Aorta (tissue), 5 donors: Measurements from ENCODE around the gene MAK. TPM values are rescaled to one million over a fixed set of nuclear protein-coding genes. Genes with fewer than 3 reads are reported as not detected.
"Not testable (repeated sequence)": the region's sequence is repeated elsewhere in the genome, so short reads cannot be mapped to it uniquely, and the experiment has no call there.

ENCODE experiments used
- ATAC-seq: fragments of 200-7000 bp; cut with Tn5 transposase; one replicate; pipeline ENCODE4 v1.9.1; 2022; ENCODE audit warnings: moderate library complexity; ENCODE audit not compliant: low FRiP score
- DNase-seq, 2 donors: peaks; one replicate each; pipeline ENCODE4 v3.0.0-alpha.2; 2020
- H3K27ac ChIP-seq, 2 donors: one replicate each; pipeline ENCODE4 v1.5.1; 2013; ENCODE audit warnings: low read length in 2 of 2, mild to moderate bottlenecking in 2 of 2, moderate library complexity in 2 of 2, control low read depth in 1 of 2, inconsistent platforms in 1 of 2, low read depth in 1 of 2
- H3K27me3 ChIP-seq, 2 donors: one replicate each; pipeline ENCODE4 v1.6.1; 2013; ENCODE audit warnings: control low read depth in 1 of 2, low read length in 1 of 2, mild to moderate bottlenecking in 1 of 2, moderate library complexity in 1 of 2; ENCODE audit not compliant: insufficient read depth in 2 of 2, control insufficient read depth in 1 of 2
- H3K36me3 ChIP-seq, 2 donors: one replicate each; pipeline ENCODE4 v1.6.1; 2013; ENCODE audit warnings: control low read depth in 1 of 2, low read length in 1 of 2, mild to moderate bottlenecking in 1 of 2; ENCODE audit not compliant: insufficient read depth in 2 of 2, control insufficient read depth in 1 of 2
- H3K4me1 ChIP-seq, 2 donors: one replicate each; pipeline ENCODE4 v1.6.1; 2013; ENCODE audit warnings: low read length in 2 of 2, control low read depth in 1 of 2, mild to moderate bottlenecking in 1 of 2, moderate library complexity in 1 of 2; ENCODE audit not compliant: insufficient read depth in 2 of 2, control insufficient read depth in 1 of 2
- H3K4me3 ChIP-seq, 2 donors: one replicate each; pipeline ENCODE4 v1.5.1; 2013; ENCODE audit warnings: low read length in 2 of 2, control low read depth in 1 of 2, mild to moderate bottlenecking in 1 of 2
- H3K9me3 ChIP-seq: one replicate; pipeline ENCODE4 v1.6.1; 2013; ENCODE audit warnings: mild to moderate bottlenecking, low read length; ENCODE audit not compliant: control insufficient read depth
- WGBS, 2 donors: extraction: QIAGEN DNeasy Blood & Tissue Kit; methylation state at CpG; one replicate each; pipeline ENCODE4 v1.1.7; 2013; 5-methylcytosine and 5-hydroxymethylcytosine counted together
- intact Hi-C, 2 donors: fragments of 100-400 bp; cut with DNase I; formaldehyde crosslinking; loops; one replicate each; pipeline versions ENCODE4 v1.14.2 to v1.15.0; 2022
- polyA plus RNA-seq, 2 donors: library from polyadenylated mRNA; stranded (reverse); fragments of 200-250 nt; gene quantifications; one replicate each; pipeline ENCODE4 v1.2.3, GENCODE V29; 2013
- total RNA-seq, 2 donors: library from RNA; stranded (reverse); fragmentation: NEBNext Ultra II Directional; extraction: Animal tissue kit (Norgen Biotek cat#: 25700); gene quantifications; one replicate each; pipeline ENCODE4 v1.2.1, GENCODE V29; 2021
- donor health status: healthy with polysubstance abuse.
- donor health status: Bipolar disorder and iron deficiency.
- donor health status: DM: no; HTN: no; CAD: no.
- donor health status: DM: no; HTN: no; CAD: no.
- donor health status: DM: yes; HTN: yes; CAD: no.

Gene MAK
- total and polyA plus RNA-seq, 4 donors: 0.03 to 0.63 (median 0.21) TPM

DNA sequence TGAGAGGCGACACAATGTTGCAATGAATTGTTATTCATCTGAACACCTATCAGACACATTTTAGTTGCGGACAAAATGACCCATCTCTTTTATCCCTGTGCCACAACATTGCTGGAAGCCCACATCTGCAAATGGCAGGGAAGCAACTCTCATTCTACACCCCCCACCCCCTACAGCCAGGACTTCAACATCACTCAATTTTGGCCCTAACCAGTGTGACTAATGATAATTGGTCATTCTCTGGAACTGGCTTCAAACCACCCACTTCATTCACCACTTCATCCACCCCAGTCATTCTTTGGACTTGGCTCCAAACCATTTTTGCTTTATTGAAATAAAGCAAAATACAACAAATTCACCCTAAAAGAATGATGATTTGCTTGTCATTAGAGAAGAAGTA lies 42.0 kb upstream of the MAK start:
- no peak overlapping the region for H3K4me3 ChIP-seq
- peaks cover 0 to 3% of the 10 kb centered on the region in 2 donors for H3K27me3 ChIP-seq
- WGBS, 2 donors: 95 to 97% methylated on average over 2 of the region's 2 CpGs
- H3K9me3 ChIP-seq: peaks cover 3% of the 10 kb centered on the region
- H3K4me1 ChIP-seq: no peaks in the 10 kb centered on the region
- no peak overlapping the region for H3K27ac ChIP-seq
- ATAC-seq (no peak), DNase-seq (no peak)
- no peaks in the 10 kb centered on the region for H3K36me3 ChIP-seq
- intact Hi-C loops: no loop called here

DNA sequence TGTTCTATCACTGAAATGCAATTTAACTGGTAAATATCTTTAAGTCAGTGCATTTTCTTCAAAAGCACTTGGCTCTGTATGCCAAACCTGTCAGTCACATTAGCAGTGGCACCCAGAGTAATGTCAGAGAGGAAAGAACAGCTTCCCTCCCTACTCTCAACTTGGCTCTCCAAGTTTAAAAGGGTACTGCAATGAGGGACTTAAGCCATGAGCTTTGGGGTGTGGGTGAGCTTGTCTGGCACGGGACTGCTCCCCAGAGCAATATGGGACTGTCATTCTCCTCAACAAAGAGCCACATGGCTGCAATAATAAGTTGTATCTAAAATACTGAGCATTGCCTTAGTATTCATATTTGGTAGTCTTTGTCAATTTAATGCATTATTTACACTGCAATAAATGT lies 39.5 kb upstream of the MAK start:
- Histone ChIP-seq H3K4me3 (no peak overlapping the region), H3K27ac (no peak overlapping the region), H3K27me3 (peaks cover 0 to 3% of the 10 kb centered on the region in 2 donors), H3K36me3 (no peaks in the 10 kb centered on the region), H3K9me3 (no peaks in the 10 kb centered on the region), H3K4me1 (no peaks in the 10 kb centered on the region)
- ATAC-seq: no peak
- DNase-seq: no peak
- intact Hi-C loops: no loop called here
- WGBS, 2 donors: 82 to 85% methylated on average over 1 of the region's 1 CpG

DNA sequence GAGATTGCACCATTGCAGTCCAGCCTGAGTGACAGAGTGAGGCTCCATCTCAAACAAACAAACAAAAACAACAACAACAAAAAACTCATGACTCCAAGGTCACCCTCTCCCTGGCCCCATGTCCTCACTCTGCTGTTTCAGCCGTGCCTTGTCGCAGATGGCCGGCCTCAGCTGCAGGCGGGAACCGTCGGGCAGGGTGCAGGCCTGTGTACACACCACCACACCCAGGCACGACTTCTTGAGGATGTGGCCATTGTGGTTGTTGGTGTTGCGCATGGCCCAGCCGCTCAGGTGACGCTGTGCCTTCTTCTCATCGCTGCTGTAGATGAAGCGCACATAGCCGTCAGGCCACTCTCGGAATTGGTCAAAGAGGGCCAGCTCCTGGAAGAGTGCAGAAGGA lies 38.7 kb upstream of the MAK start:
- DNase-seq: no peak
- no peak for ATAC-seq
- no peak overlapping the region for H3K27ac ChIP-seq
- H3K4me3 ChIP-seq: no peak overlapping the region
- H3K27me3 ChIP-seq: no peaks in the 10 kb centered on the region
- no peaks in the 10 kb centered on the region for H3K9me3 ChIP-seq
- no peaks in the 10 kb centered on the region for H3K4me1 ChIP-seq
- no peaks in the 10 kb centered on the region for H3K36me3 ChIP-seq
- 92 to 94% methylated on average over 14 of the region's 14 CpGs for WGBS, 2 donors
- intact Hi-C loops: no loop called here

DNA sequence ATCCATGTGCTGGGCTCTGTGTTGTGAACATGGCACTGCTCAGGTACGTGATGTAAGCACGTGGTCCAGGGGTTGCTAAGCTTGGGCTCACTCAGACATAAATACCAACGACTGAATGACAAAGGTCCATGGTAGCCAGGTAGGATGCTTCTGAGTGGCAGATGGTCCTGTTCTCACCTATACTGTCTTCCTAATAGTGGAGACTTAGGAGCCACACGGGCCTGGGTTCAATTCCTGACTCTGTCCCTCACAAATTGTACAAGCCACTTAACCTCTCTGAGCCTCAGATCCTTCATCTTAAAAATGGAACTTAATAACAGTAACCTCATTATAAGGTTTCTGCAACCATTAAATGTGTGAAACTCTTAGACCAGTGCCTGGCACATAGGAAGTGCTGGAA lies 36.7 kb upstream of the MAK start:
- H3K27ac ChIP-seq: no peak overlapping the region
- no peaks in the 10 kb centered on the region for H3K27me3 ChIP-seq
- no peaks in the 10 kb centered on the region for H3K4me1 ChIP-seq
- ATAC-seq (no peak), DNase-seq (no peak)
- no peak overlapping the region for H3K4me3 ChIP-seq
- intact Hi-C loops: no loop called here
- H3K36me3 ChIP-seq: no peaks in the 10 kb centered on the region
- no peaks in the 10 kb centered on the region for H3K9me3 ChIP-seq
- WGBS, 2 donors: 80 to 86% methylated on average over 4 of the region's 4 CpGs

DNA sequence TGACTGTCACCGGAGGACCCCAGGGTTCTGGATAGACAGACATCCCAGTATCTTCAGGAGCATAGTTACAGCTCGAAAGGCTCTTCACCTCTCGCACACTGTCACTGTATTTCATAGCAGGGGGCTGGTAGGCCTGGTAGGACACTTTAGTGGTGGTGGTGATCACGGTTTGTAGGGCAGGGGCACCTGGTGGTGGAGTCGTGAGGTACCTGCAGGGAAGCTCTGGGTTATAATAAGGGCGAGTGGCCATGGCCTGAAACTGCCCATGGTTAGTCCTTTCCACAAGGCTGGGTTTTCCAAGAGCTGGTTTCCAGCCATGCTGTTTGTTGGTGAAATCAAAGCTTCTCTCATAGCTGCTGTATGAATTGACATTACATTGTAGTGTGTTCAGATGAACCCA lies 35.9 kb upstream of the MAK start:
- intact Hi-C loops: no loop called here
- 85 to 89% methylated on average over 6 of the region's 6 CpGs for WGBS, 2 donors
- no peak overlapping the region for H3K27ac ChIP-seq
- no peaks in the 10 kb centered on the region for H3K9me3 ChIP-seq
- H3K4me1 ChIP-seq: no peaks in the 10 kb centered on the region
- no peaks in the 10 kb centered on the region for H3K27me3 ChIP-seq
- no peaks in the 10 kb centered on the region for H3K36me3 ChIP-seq
- ATAC-seq (no peak), DNase-seq (no peak)
- no peak overlapping the region for H3K4me3 ChIP-seq

DNA sequence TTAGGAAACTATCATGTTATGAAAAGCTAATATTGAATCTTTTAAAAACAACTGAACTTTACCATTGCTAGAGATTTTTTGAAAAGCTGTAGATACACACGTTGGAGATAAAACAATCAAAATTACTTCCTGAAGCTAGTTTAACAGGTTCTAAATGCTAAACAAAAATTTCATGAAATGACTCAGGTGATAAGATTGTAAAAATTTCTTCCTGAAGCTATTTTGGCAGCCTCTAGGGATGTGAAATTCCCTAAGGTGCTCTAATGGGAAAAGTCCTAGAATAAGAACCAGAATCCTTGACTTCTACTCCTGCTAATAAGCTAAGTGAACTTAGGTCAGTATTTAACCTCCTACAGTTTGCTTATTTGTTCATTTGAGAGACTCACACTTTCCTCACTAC lies 35.0 kb upstream of the MAK start:
- Histone ChIP-seq H3K9me3 (no peaks in the 10 kb centered on the region), H3K27ac (no peak overlapping the region), H3K4me3 (no peak overlapping the region), H3K4me1 (no peaks in the 10 kb centered on the region), H3K27me3 (no peaks in the 10 kb centered on the region), H3K36me3 (no peaks in the 10 kb centered on the region)
- 36 to 41% methylated on average over 1 of the region's 1 CpG for WGBS, 2 donors
- intact Hi-C loops: no loop called here
- ATAC-seq (no peak), DNase-seq (no peak)

DNA sequence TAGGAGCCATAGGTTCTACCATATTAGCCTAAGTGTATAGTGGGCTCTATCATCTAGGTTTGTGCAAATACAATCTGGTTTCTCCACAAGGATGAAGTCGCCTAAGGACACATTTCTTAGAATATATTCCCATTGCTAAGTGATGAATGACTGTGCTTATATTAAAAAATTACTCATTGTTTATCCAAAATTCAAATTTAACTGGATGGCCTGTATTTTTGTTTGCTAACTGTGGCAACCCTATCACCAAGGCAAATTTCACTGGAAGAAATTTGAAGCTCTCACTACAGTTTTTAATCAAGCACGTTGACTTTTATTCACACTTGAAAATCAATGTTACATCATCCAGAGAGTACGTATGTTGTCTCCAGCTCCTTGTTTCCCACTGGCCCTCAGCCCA lies 29.6 kb upstream of the MAK start:
- Histone ChIP-seq H3K27me3 (no peaks in the 10 kb centered on the region), H3K9me3 (no peaks in the 10 kb centered on the region), H3K27ac (no peak overlapping the region), H3K36me3 (no peaks in the 10 kb centered on the region), H3K4me3 (no peak overlapping the region), H3K4me1 (no peaks in the 10 kb centered on the region)
- intact Hi-C loops: no loop called here
- 85 to 87% methylated on average over 3 of the region's 3 CpGs for WGBS, 2 donors
- ATAC-seq: no peak
- DNase-seq: no peak

DNA sequence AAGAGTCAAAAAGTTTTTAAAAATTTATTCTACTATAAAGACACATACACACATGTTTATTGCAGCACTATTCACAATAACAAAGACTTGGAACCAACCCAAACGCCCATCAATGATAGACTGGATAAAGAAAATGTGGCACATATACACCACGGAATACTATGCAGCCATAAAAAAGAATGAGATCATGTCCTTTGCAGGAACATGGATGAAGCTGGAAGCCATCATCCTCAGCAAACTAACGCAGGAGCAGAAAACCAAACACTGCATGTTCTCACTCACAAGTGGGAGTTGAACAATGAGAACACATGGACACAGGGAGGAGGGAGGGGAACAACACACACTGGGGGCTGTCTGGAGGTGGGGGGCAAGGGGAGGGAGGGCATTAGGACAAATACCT lies 28.4 kb upstream of the MAK start:
- H3K9me3 ChIP-seq, H3K4me3 ChIP-seq, DNase-seq, ATAC-seq, H3K27ac ChIP-seq, H3K27me3 ChIP-seq, H3K36me3 ChIP-seq, intact Hi-C loops, H3K4me1 ChIP-seq: not testable (repeated sequence)
- 77 to 84% methylated on average over 3 of the region's 3 CpGs for WGBS, 2 donors

DNA sequence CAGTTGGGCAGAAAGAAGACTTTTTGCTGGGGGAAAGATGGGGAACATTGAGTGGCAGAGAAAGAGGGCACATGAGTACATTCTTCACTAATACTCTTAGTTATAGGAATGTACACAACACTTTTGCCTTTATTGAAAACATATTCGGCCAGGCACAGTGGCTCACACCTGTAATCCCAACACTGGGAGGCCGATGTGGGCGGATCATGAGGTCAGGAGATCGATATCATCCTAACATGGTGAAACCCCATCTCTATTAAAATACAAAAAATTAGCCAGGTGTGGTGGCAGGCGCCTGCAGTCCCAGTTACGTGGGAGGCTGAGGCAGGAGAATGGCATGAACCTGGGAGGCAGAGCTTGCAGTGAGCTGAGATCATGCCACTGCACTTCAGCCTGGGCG lies 24.7 kb upstream of the MAK start:
- H3K4me3 ChIP-seq: not testable (repeated sequence)
- WGBS, 2 donors: 93 to 98% methylated on average over 7 of the region's 7 CpGs

More for the DNA sequence above, 24.7 kb upstream of the MAK start:
- H3K36me3 ChIP-seq, H3K27ac ChIP-seq, H3K9me3 ChIP-seq, ATAC-seq, H3K4me1 ChIP-seq, DNase-seq, intact Hi-C loops, H3K27me3 ChIP-seq: not testable (repeated sequence)
